Transverse colon (tissue), 4 donors: ENCODE results near the gene ITGA1. TPM values are rescaled to one million over a fixed set of nuclear protein-coding genes. Genes with fewer than 3 reads are reported as not detected.

Experiments
- DNase-seq: peaks from one replicate; pipeline ENCODE4 v3.0.0-alpha.2; 2019
- H3K27ac ChIP-seq, 4 donors: fragments of 200-600 bp; sonication (generic); 2 replicates each; pipeline ENCODE4 v1.5.1; 2016 to 2018; ENCODE audit warnings: inconsistent platforms in 4 of 4
- H3K27me3 ChIP-seq: fragments of 200-600 bp; sonication (generic); 2 replicates; pipeline ENCODE4 v1.5.1; 2017; ENCODE audit warnings: inconsistent platforms
- H3K36me3 ChIP-seq, 4 donors: fragments of 200-600 bp; sonication (generic); 2 replicates each; pipeline ENCODE4 v1.5.1; 2017 to 2019; ENCODE audit warnings: inconsistent platforms in 4 of 4
- H3K4me1 ChIP-seq, 4 donors: fragments of 200-600 bp; sonication (generic); 2 replicates each; pipeline ENCODE4 v1.5.1; 2017 to 2020; ENCODE audit warnings: inconsistent platforms in 4 of 4
- H3K4me3 ChIP-seq, 4 donors: fragments of 200-600 bp; sonication (generic); 1 replicate in 1 of 4; 2 replicates in 3 of 4; pipeline versions ENCODE4 v1.5.1 to v1.6.1; 2017 to 2019; ENCODE audit warnings: inconsistent platforms in 4 of 4
- H3K9me3 ChIP-seq, 2 donors: fragments of 200-600 bp; sonication (generic); 2 replicates each; pipeline ENCODE4 v1.5.1; 2017 to 2019; ENCODE audit warnings: inconsistent platforms in 2 of 2
- EP300 ChIP-seq: sonication (generic); formaldehyde crosslinking; IDR thresholded peaks from one replicate; pipeline ENCODE4 v1.6.1; 2017; ENCODE audit warnings: antibody characterized with exemption, low read depth
- POLR2A ChIP-seq: fragments of 450-650 bp; IDR thresholded peaks from one replicate; pipeline ENCODE4 v1.6.1; 2016; ENCODE audit warnings: antibody characterized with exemption, mild to moderate bottlenecking, moderate library complexity
- POLR2AphosphoS5 ChIP-seq, 3 donors: sonication (generic); formaldehyde crosslinking; IDR thresholded peaks; one replicate each; pipeline ENCODE4 v1.6.1; 2016; ENCODE audit warnings: antibody characterized with exemption in 3 of 3
- WGBS, 2 donors: methylation state at CpG; one replicate each; pipeline ENCODE4 v1.1.5; 2018; ENCODE audit warnings: low coverage in 1 of 2; 5-methylcytosine and 5-hydroxymethylcytosine counted together
- in situ Hi-C, 4 donors: fragments of 200-750 bp; cut with MboI; loops; one replicate each; pipeline versions ENCODE4 v1.15.0 to v1.15.1; 2017; ENCODE audit warnings: low sequenced_read_pairs in 3 of 4, low pct_ligation_motif_present in 1 of 4, low pct_unique_long_range_greater_than_20kb in 1 of 4
- intact Hi-C: fragments of 100-400 bp; cut with DNase I; formaldehyde crosslinking; loops from one replicate; pipeline ENCODE4 v1.15.1; 2023; ENCODE audit warnings: low total_unique reads
- total RNA-seq, 4 donors: library from RNA; depleted of rRNA; stranded (reverse); fragments of >200 nt; gene quantifications; one replicate each; pipeline ENCODE4 v1.1.0, GENCODE V29; 2016
- TF ChIP-seq, protein P1 (sequence below), 5 experiments: fragments of 200-600 bp in 3 of 5; fragments of 450-650 bp in 2 of 5; sonication (generic) in 3 of 5; IDR thresholded peaks; 1 replicate in 2 of 5; 2 replicates in 3 of 5; pipeline ENCODE4 v1.5.1; 2016 to 2017; ENCODE audit warnings: antibody characterized with exemption in 5 of 5, inconsistent platforms in 3 of 5, mild to moderate bottlenecking in 2 of 5, moderate library complexity in 1 of 5

ITGA1 gene
- total RNA-seq, 4 donors from 2014 or later: 42.6 to 83.2 (median 48.0) TPM

DNA sequence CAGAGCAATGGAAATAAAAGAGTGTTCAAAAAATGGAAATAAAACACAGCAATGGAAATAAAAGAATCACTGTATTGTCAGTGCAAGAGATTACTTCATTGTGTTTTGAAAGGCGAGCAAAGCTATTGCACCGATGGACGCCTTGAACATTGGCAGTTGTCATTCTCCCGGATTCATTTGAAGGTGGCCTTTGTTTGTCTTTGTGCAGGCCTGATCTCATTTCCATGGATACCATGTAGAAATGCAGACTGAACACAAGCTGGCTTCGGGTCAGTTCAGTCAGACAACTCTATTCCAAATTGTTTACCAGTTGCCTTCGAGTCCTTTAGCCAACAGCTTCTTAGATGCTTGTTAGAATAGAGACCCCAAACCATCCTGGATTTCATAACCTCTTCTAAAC lies 209.7 kb downstream of the ITGA1 start:
- Histone ChIP-seq H3K9me3 (no peaks in the 10 kb centered on the region), H3K4me1 (peaks cover 0 to 21% (median 12%) of the 10 kb centered on the region in 4 donors), H3K4me3 (no peak overlapping the region), H3K27me3 (no peaks in the 10 kb centered on the region), H3K36me3 (no peaks in the 10 kb centered on the region), H3K27ac (peak overlapping the region; percentile 30 to 65 (median 56))
- in situ Hi-C loops (no loop called here), intact Hi-C loops (no loop called here)
- no peak for TF ChIP-seq EP300
- TF ChIP-seq, protein P1, sequence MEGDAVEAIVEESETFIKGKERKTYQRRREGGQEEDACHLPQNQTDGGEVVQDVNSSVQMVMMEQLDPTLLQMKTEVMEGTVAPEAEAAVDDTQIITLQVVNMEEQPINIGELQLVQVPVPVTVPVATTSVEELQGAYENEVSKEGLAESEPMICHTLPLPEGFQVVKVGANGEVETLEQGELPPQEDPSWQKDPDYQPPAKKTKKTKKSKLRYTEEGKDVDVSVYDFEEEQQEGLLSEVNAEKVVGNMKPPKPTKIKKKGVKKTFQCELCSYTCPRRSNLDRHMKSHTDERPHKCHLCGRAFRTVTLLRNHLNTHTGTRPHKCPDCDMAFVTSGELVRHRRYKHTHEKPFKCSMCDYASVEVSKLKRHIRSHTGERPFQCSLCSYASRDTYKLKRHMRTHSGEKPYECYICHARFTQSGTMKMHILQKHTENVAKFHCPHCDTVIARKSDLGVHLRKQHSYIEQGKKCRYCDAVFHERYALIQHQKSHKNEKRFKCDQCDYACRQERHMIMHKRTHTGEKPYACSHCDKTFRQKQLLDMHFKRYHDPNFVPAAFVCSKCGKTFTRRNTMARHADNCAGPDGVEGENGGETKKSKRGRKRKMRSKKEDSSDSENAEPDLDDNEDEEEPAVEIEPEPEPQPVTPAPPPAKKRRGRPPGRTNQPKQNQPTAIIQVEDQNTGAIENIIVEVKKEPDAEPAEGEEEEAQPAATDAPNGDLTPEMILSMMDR (IDR thresholded peaks at IDR 0.05): no peak
- no peak for TF ChIP-seq POLR2AphosphoS5 (IDR thresholded peaks at IDR 0.05)
- TF ChIP-seq POLR2A: no peak
- 10 to 49% methylated on average over 5 to 6 of the region's 6 CpGs for WGBS, 2 donors
- no peak for DNase-seq

DNA sequence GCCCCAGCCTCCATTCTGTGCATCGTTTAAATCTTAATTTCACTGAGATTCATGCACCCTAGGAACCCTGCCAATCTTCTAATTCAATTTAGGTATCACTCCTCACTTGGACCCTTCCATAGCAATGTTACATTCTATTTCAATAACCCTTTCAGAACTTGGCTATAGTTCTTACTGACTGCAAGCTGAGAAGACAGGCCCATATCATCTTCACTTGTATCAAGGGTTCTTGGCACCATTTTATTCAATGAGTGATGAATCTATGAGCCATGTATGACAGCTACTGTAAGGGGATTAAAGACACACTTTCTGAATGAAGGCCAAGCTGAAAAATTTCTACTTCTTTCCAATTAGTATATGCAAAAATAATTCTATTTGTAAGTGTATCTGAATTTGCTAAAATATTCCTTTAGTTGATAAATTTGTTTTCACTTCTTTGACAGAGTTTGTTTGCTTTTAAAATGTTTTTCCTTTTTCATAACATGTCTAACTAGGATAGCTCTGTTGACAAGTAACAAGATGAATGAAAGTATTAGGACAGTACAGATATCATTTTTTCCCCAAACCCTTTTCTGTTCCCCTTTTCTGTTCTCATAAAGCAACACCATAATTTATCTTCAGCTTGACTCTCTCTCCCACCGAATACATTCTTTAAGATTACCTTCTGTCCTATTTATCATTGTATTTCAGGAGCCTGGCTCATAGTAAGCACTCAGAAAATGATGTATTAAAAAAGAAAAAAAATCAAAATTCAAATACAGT lies 211.0 kb downstream of the ITGA1 start:
- H3K4me3 ChIP-seq: no peak overlapping the region
- H3K27ac ChIP-seq: peak overlapping the region in 3 of 4 donors; percentile 55 to 65 (median 58)
- TF ChIP-seq POLR2A: no peak
- no peak for TF ChIP-seq EP300
- no peak for TF ChIP-seq POLR2AphosphoS5 (IDR thresholded peaks at IDR 0.05)
- TF ChIP-seq, protein P1 (IDR thresholded peaks at IDR 0.05): no peak
- H3K27me3 ChIP-seq: no peaks in the 10 kb centered on the region
- no peaks in the 10 kb centered on the region for H3K36me3 ChIP-seq
- WGBS, 2 donors: 63 to 73% methylated on average over 2 of the region's 2 CpGs
- H3K4me1 ChIP-seq: peaks cover 0 to 21% (median 12%) of the 10 kb centered on the region in 4 donors
- intact Hi-C loops (no loop called here), in situ Hi-C loops (no loop called here)
- no peak for DNase-seq
- no peaks in the 10 kb centered on the region for H3K9me3 ChIP-seq

DNA sequence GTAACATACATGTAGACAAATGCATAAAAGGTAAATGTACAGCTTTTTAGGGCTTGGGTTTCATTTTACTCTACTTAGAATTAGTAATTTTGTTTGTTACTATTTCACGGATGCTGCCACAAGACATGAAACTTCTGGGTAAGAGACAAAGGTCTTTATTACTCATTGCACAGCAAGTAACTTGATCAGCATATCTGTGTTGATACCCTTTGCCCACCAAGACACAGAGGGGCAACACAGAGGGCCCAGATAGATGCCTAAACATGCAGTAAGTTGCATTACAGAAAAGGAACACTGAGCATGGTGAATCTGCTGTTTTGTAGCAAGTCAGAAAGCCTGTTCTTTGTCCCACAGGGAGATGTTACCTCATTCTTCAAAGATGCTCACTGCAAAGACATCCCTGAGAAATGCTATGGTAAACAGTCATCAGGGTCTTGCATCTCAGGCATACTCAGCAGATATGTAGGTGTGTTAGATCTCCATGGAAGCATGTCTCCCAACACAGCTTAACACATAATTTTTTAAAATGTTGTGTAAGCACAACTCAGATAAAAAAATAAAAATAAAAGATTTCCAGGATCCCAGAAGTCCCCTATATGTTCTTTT lies 211.7 kb downstream of the ITGA1 start:
- intact Hi-C loops (no loop called here), in situ Hi-C loops (no loop called here)
- 59 to 67% methylated on average over 1 of the region's 1 CpG for WGBS, 2 donors
- Histone ChIP-seq H3K36me3 (no peaks in the 10 kb centered on the region), H3K4me1 (peaks cover 0 to 21% (median 12%) of the 10 kb centered on the region in 4 donors), H3K27me3 (no peaks in the 10 kb centered on the region), H3K4me3 (no peak overlapping the region), H3K9me3 (no peaks in the 10 kb centered on the region), H3K27ac (no peak overlapping the region)
- TF ChIP-seq, protein P1 (IDR thresholded peaks at IDR 0.05): no peak
- TF ChIP-seq POLR2A (no peak), POLR2AphosphoS5 (IDR thresholded peaks at IDR 0.05) (no peak), EP300 (no peak)
- DNase-seq: no peak

DNA sequence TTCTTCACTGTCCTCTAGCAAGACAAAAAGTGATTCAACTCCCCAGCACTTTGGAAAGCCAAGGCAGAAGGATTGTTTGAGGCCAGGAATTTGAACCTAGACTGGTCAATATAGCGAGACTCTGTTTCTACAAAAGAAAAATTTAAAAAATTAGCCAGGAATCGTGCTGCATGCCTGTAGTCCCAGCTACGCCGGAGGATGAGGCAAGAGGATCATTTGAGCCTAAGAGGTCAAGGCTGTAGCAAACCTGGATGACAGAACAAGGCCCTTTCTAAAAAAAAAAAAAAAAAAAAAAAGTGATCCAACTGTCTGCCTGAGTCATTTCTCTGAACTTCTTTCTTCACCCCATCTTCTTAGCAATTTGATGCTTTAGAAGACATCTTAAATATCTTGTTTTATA lies 213.8 kb downstream of the ITGA1 start:
- no peak for DNase-seq
- Histone ChIP-seq H3K27ac (no peak overlapping the region), H3K4me3 (no peak overlapping the region), H3K27me3 (no peaks in the 10 kb centered on the region), H3K36me3 (no peaks in the 10 kb centered on the region), H3K9me3 (no peaks in the 10 kb centered on the region), H3K4me1 (peaks cover 0 to 16% (median 8%) of the 10 kb centered on the region in 4 donors)
- in situ Hi-C loops (no loop called here), intact Hi-C loops (no loop called here)
- 80 to 89% methylated on average over 1 to 4 of the region's 4 CpGs for WGBS, 2 donors
- TF ChIP-seq, protein P1 (IDR thresholded peaks at IDR 0.05): no peak
- TF ChIP-seq EP300 (no peak), POLR2A (no peak), POLR2AphosphoS5 (IDR thresholded peaks at IDR 0.05) (no peak)
